Measurements from ENCODE around the gene IKZF5. TPM values are rescaled to one million over a fixed set of nuclear protein-coding genes. Genes with fewer than 3 reads are reported as not detected.

The IKZF5 gene
- total RNA-seq, 2 donors from 2014 or later = 7.5 to 16.7 TPM

- Histone ChIP-seq H3K27me3 (no peaks in the 10 kb centered on the region), H3K4me3 (no peak overlapping the region), H3K9me3 (no peaks in the 10 kb centered on the region), H3K9ac (ENCODE audit: low read depth in 2 of 2, low read length in 2 of 2) (no peak overlapping the region), H3K4me1 (peaks cover 4% of the 10 kb centered on the region), H3K36me3 (no peaks in the 10 kb centered on the region), H3K27ac (no peak overlapping the region)
- intact Hi-C loops (cut with DNase I) = loop anchor here (10.0 kb wide), 1 partner anchor 171 kb away; the partner anchor contains the start of gene BUB3
- no peak for TF ChIP-seq CTCF (IDR thresholded peaks at IDR 0.05)
- no peak for DNase-seq
Measured at GRCh38 chr10:122983898-122984297, 24.7 kb downstream of the IKZF5 start.

GRCh38 chr10:122981066-122981464 is 27.5 kb downstream of the IKZF5 start:
- Histone ChIP-seq H3K27ac (no peak overlapping the region), H3K9ac (ENCODE audit: low read depth in 2 of 2, low read length in 2 of 2) (no peak overlapping the region), H3K4me3 (peak overlapping the region; percentile 67), H3K4me1 (peaks cover 4% of the 10 kb centered on the region), H3K9me3 (no peaks in the 10 kb centered on the region), H3K27me3 (no peaks in the 10 kb centered on the region), H3K36me3 (no peaks in the 10 kb centered on the region)
- DNase-seq = no peak
- intact Hi-C loops (cut with DNase I) = loop anchor here (10.0 kb wide), 1 partner anchor 174 kb away; the partner anchor contains the start of gene BUB3
- no peak for TF ChIP-seq CTCF (IDR thresholded peaks at IDR 0.05)

- no peaks in the 10 kb centered on the region for H3K27me3 ChIP-seq
- H3K36me3 ChIP-seq = no peaks in the 10 kb centered on the region
Measured at GRCh38 chr10:122980209-122981065, 28.2 kb downstream of the IKZF5 start, which contains the start of gene PSTK. Gene PSTK, plus strand, starts transcription at chr10:122980401. Its CDS starts 79 bp downstream, at chr10:122980480.

GRCh38 chr10:122974543-122975064 is 34.0 kb downstream of the IKZF5 start:
- H3K27ac ChIP-seq = no peak overlapping the region
- TF ChIP-seq CTCF (IDR thresholded peaks at IDR 0.05) = no peak
- intact Hi-C loops (cut with DNase I) = no loop called here
- H3K9me3 ChIP-seq = no peaks in the 10 kb centered on the region
- H3K4me3 ChIP-seq = no peak overlapping the region
- DNase-seq = no peak
- no peaks in the 10 kb centered on the region for H3K27me3 ChIP-seq
- no peak overlapping the region for H3K9ac ChIP-seq (ENCODE audit: low read depth in 2 of 2, low read length in 2 of 2)
- peaks cover 1% of the 10 kb centered on the region for H3K4me1 ChIP-seq
- H3K36me3 ChIP-seq = no peaks in the 10 kb centered on the region

More at GRCh38 chr10:122980209-122981065, 28.2 kb downstream of the IKZF5 start, which contains the start of gene PSTK:
- DNase-seq = peak; percentile 91
- H3K27ac ChIP-seq = peak within 1 kb of the TSS; percentile 91
- H3K4me3 ChIP-seq = peak within 1 kb of the TSS; percentile 67
- H3K4me1 ChIP-seq = peaks cover 4% of the 10 kb centered on the region
- no peaks in the 10 kb centered on the region for H3K9me3 ChIP-seq
- intact Hi-C loops (cut with DNase I) = loop anchor here (10.0 kb wide), 1 partner anchor 174 kb away; the partner anchor contains the start of gene BUB3
- TF ChIP-seq CTCF (IDR thresholded peaks at IDR 0.05) = peak; percentile 97
- peak within 1 kb of the TSS; percentile 61 to 86 for H3K9ac ChIP-seq (ENCODE audit: low read depth in 2 of 2, low read length in 2 of 2)

- TF ChIP-seq CTCF (IDR thresholded peaks at IDR 0.05) = no peak
- no peaks in the 10 kb centered on the region for H3K36me3 ChIP-seq
- intact Hi-C loops (cut with DNase I) = no loop called here
- no peak overlapping the region for H3K27ac ChIP-seq
- no peaks in the 10 kb centered on the region for H3K27me3 ChIP-seq
- H3K4me1 ChIP-seq = no peaks in the 10 kb centered on the region
- H3K9me3 ChIP-seq = no peaks in the 10 kb centered on the region
- no peak overlapping the region for H3K4me3 ChIP-seq
- H3K9ac ChIP-seq (ENCODE audit: low read depth in 2 of 2, low read length in 2 of 2) = no peak overlapping the region
- no peak for DNase-seq
Measured at GRCh38 chr10:122974023-122974422, 34.6 kb downstream of the IKZF5 start.

Data from colonic mucosa (tissue), 4 donors.